ENCODE data around the gene HS3ST5.

GRCh38 chr6:114090626-114091025 lies 252.2 kb downstream of the HS3ST5 start:
- TF ChIP-seq CTCF (IDR thresholded peaks at IDR 0.05; ENCODE audit: low read depth, low read length) (no peak), EZH2phosphoT487 (IDR thresholded peaks at IDR 0.05; ENCODE audit: low read depth) (no peak)

Data from OCI-LY3 (cell line).